GM19452 (cell line): ENCODE data around the gene ST7.

Experiments used
- ATAC-seq: cut with Tn5 transposase; IDR thresholded peaks from one replicate; pipeline ENCODE4 v1.9.1; 2021; ENCODE audit not compliant: unreplicated experiment

Gene ST7

GRCh38 chr7:117051808-117052207, 98.5 kb downstream of the ST7 start:
- ATAC-seq: no peak

GRCh38 chr7:117053432-117053831, 100.1 kb downstream of the ST7 start:
- ATAC-seq: no peak

- ATAC-seq: no peak
These were observed 108.5 kb downstream of the ST7 start for GRCh38 chr7:117061751-117062150.

- no peak for ATAC-seq
These were observed 109.0 kb downstream of the ST7 start for GRCh38 chr7:117062300-117062699.

- ATAC-seq: no peak
These were observed 111.4 kb downstream of the ST7 start for GRCh38 chr7:117064688-117065087.

GRCh38 chr7:117065571-117066150, 112.4 kb downstream of the ST7 start:
- ATAC-seq: no peak

GRCh38 chr7:117066668-117067067, 113.4 kb downstream of the ST7 start:
- ATAC-seq: peak; percentile 49

GRCh38 chr7:117067340-117067739, 114.0 kb downstream of the ST7 start:
- ATAC-seq: no peak

GRCh38 chr7:117068511-117069145, 115.3 kb downstream of the ST7 start:
- ATAC-seq: no peak

- ATAC-seq: peak; percentile 74
These were observed 116.1 kb downstream of the ST7 start for GRCh38 chr7:117069379-117069778.

- no peak for ATAC-seq
These were observed 118.2 kb downstream of the ST7 start for GRCh38 chr7:117071551-117071950.

- ATAC-seq: no peak
These were observed 119.4 kb downstream of the ST7 start for GRCh38 chr7:117072620-117073118.

- ATAC-seq: no peak
These were observed 121.1 kb downstream of the ST7 start for GRCh38 chr7:117074378-117074777.

GRCh38 chr7:117075934-117076333, 122.6 kb downstream of the ST7 start:
- ATAC-seq: no peak

- no peak for ATAC-seq
These were observed 123.2 kb downstream of the ST7 start for GRCh38 chr7:117076426-117076943.

- no peak for ATAC-seq
These were observed 124.4 kb downstream of the ST7 start for GRCh38 chr7:117077658-117078057.

- ATAC-seq: no peak
These were observed 129.3 kb downstream of the ST7 start for GRCh38 chr7:117082647-117083046.

- no peak for ATAC-seq
These were observed 130.3 kb downstream of the ST7 start for GRCh38 chr7:117083648-117084047.

- ATAC-seq: no peak
These were observed 131.0 kb downstream of the ST7 start for GRCh38 chr7:117084286-117084685.

GRCh38 chr7:117085275-117085674, 132.0 kb downstream of the ST7 start:
- no peak for ATAC-seq

GRCh38 chr7:117085769-117086463, 132.6 kb downstream of the ST7 start:
- ATAC-seq: no peak

- ATAC-seq: no peak
These were observed 133.5 kb downstream of the ST7 start for GRCh38 chr7:117086788-117087187.
